Mesodermal cell (in vitro differentiated cells): Measurements from ENCODE around the gene CS.

Source experiments
- H3K27ac ChIP-seq: 2 replicates; pipeline ENCODE4 v1.7.0; 2013; ENCODE audit warnings: mild to moderate bottlenecking, low read depth, low read length, moderate library complexity; ENCODE audit not compliant: severe bottlenecking
- H3K36me3 ChIP-seq: 2 replicates; pipeline ENCODE4 v1.7.1; 2013; ENCODE audit warnings: mild to moderate bottlenecking, low read length, moderate library complexity; ENCODE audit not compliant: control insufficient read depth, insufficient read depth
- H3K4me1 ChIP-seq: one replicate; pipeline ENCODE4 v1.7.1; 2013; ENCODE audit warnings: mild to moderate bottlenecking, low read length; ENCODE audit not compliant: insufficient read depth, control insufficient read depth, poor library complexity, severe bottlenecking
- H3K4me3 ChIP-seq: 2 replicates; pipeline ENCODE4 v1.7.0; 2013; ENCODE audit warnings: low read length, control low read depth, mild to moderate bottlenecking; ENCODE audit not compliant: insufficient read depth, poor library complexity, severe bottlenecking; ENCODE audit errors: extremely low read depth
- H3K9me3 ChIP-seq: 2 replicates; pipeline ENCODE4 v1.7.1; 2013; ENCODE audit warnings: mild to moderate bottlenecking, low read length, moderate library complexity; ENCODE audit not compliant: control insufficient read depth
- WGBS, 2 experiments: methylation state at CpG; one replicate each; pipeline ENCODE4 v1.1.5; 2013; ENCODE audit warnings: missing lambda C conversion rate in 2 of 2; ENCODE audit not compliant: insufficient coverage in 2 of 2; 5-methylcytosine and 5-hydroxymethylcytosine counted together

Gene CS

DNA sequence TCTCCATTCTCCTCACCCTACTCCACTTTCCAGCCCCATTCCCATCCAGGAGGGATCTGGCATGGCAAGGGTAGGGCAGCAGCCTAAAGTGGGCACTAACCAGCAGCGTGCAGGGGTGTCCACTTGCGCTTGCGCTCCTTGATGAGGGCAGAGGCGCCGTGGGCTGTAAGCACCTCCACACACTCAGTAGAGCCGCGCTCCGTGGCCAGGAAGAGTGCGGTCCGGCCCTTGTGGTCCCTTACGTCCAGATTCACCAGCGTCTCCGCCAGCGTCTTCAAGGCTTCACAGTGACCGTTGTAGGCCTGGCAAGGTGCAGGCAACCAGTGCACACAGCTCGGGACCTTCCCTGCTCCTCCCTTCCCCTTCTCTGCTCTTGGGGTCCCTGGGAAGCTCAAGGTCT lies 52.2 kb downstream of the CS start:
- H3K36me3 ChIP-seq, result peaks cover 94% of the 10 kb centered on the region
- no peak overlapping the region for H3K27ac ChIP-seq
- no peaks in the 10 kb centered on the region for H3K4me1 ChIP-seq
- no peak overlapping the region for H3K4me3 ChIP-seq
- H3K9me3 ChIP-seq, result no peaks in the 10 kb centered on the region
- 95 to 98% methylated on average over 16 of the region's 16 CpGs for WGBS, 2 experiments

DNA sequence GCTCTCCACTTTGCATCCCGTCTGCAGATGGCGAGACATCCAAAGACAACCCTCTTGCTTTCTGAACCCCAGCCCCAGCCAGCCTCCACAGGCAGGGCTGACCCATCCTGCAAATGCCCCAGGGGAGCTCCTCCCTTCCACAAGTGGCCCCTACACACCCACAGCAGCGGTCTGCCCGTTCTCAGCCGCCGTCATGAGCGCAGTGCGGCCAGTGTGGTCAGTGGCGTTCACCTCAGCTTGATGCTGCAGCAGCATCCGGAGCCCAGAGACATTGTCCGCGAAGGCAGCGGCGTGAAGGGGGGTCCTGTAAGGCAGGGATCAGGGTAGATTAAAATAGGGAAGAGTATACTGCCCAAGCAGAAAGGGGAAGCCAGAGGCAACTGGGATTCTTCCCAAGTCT lies 55.6 kb downstream of the CS start:
- Histone ChIP-seq H3K4me1 (no peaks in the 10 kb centered on the region), H3K36me3 (peaks cover 93% of the 10 kb centered on the region), H3K27ac (no peak overlapping the region), H3K4me3 (no peak overlapping the region), H3K9me3 (no peaks in the 10 kb centered on the region)
- WGBS, 2 experiments, result 96% methylated on average over 13 to 14 of the region's 14 CpGs

DNA sequence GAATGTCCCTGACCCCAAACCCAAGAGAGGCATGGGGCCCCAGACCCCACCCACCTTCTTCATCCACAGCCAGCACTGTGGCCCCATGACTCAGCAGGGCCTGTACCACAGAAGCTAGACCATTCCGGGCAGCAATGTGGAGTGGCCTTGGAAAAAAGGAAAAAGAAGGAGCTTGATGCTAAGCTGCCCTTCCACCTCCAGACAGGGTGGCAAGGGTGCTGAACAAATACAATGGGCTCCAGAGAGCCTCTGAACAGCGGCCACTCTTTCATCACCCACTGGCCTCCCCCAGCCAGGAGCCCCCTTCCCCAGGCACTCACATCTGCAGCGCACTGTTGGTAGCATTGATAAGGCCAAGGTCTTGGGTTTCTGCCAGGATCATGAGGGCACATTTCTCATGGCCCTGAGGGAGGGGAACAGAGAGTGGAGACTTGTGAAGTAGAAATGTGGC lies 56.4 kb downstream of the CS start:
- peaks cover 90% of the 10 kb centered on the region for H3K36me3 ChIP-seq
- no peaks in the 10 kb centered on the region for H3K4me1 ChIP-seq
- no peaks in the 10 kb centered on the region for H3K9me3 ChIP-seq
- H3K27ac ChIP-seq, result no peak overlapping the region
- 93% methylated on average over 3 of the region's 3 CpGs; no CpG with 5 or more reads in 1 of the 2 experiments for WGBS, 2 experiments
- H3K4me3 ChIP-seq, result no peak overlapping the region

DNA sequence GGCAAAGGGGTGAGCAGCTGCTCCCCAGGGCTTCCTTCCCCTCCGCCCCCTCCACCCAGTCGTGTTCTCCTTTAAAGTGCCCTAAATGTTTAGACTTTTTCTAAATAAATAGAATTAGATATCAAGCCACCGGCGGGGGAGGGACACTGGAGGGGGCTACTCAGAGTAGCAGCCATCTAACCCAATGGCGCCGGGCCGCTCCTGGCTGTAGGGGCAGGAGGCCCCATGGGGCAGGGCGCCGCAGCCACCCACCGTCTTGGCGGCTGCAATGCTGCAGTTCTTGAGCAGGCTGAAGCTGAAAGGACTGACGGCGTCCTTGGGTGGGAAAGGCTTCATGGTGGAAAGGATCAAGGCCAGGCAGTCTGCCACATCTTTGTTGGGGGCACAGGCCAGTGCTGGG lies 57.1 kb downstream of the CS start:
- Histone ChIP-seq H3K9me3 (no peaks in the 10 kb centered on the region), H3K27ac (no peak overlapping the region), H3K4me1 (peaks cover under 1% of the 10 kb centered on the region), H3K36me3 (peaks cover 82% of the 10 kb centered on the region), H3K4me3 (no peak overlapping the region)
- 97 to 98% methylated on average over 9 to 10 of the region's 13 CpGs for WGBS, 2 experiments

GRCh38 chr12:56241424-56242303 lies 58.5 kb downstream of the CS start:
- H3K27ac ChIP-seq, result no peak overlapping the region
- H3K36me3 ChIP-seq, result peaks cover 79% of the 10 kb centered on the region
- no peak overlapping the region for H3K4me3 ChIP-seq
- WGBS, 2 experiments, result 94% methylated on average over 4 to 8 of the region's 9 CpGs
- no peaks in the 10 kb centered on the region for H3K9me3 ChIP-seq
- peaks cover 4% of the 10 kb centered on the region for H3K4me1 ChIP-seq

GRCh38 chr12:56237552-56237951 lies 62.6 kb downstream of the CS start:
- no peaks in the 10 kb centered on the region for H3K9me3 ChIP-seq
- H3K4me3 ChIP-seq, result no peak overlapping the region
- peaks cover 4% of the 10 kb centered on the region for H3K4me1 ChIP-seq
- no peak overlapping the region for H3K27ac ChIP-seq
- 91 to 96% methylated on average over 5 to 6 of the region's 11 CpGs for WGBS, 2 experiments
- H3K36me3 ChIP-seq, result peaks cover 43% of the 10 kb centered on the region

DNA sequence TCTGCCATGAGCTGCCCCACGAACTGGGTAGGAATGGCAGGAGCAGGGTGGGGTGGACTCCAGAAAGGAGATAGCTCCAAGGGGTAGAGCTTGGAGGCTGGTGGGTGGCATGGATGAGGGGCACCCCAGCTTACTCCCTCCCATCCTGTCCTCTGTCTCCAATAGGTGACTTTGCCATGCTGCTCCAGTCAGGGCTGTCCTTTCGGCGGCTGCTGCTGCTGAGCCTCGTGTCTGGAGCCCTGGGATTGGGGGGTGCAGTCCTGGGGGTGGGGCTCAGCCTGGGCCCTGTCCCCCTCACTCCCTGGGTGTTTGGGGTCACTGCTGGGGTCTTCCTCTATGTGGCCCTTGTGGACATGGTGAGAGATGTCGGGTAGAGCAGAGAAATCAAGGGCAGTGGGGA lies 63.1 kb downstream of the CS start:
- H3K4me3 ChIP-seq, result no peak overlapping the region
- no peaks in the 10 kb centered on the region for H3K9me3 ChIP-seq
- peaks cover 38% of the 10 kb centered on the region for H3K36me3 ChIP-seq
- WGBS, 2 experiments, result 100% methylated on average over 1 to 4 of the region's 5 CpGs
- no peak overlapping the region for H3K27ac ChIP-seq
- H3K4me1 ChIP-seq, result peaks cover 4% of the 10 kb centered on the region

- no peak overlapping the region for H3K4me3 ChIP-seq
- H3K4me1 ChIP-seq, result peaks cover 4% of the 10 kb centered on the region
- no peaks in the 10 kb centered on the region for H3K9me3 ChIP-seq
- no peak overlapping the region for H3K27ac ChIP-seq
- 97% methylated on average over 5 to 6 of the region's 6 CpGs for WGBS, 2 experiments
- H3K36me3 ChIP-seq, result peaks cover 29% of the 10 kb centered on the region
Observed at GRCh38 chr12:56236091-56236490, 64.0 kb downstream of the CS start.

DNA sequence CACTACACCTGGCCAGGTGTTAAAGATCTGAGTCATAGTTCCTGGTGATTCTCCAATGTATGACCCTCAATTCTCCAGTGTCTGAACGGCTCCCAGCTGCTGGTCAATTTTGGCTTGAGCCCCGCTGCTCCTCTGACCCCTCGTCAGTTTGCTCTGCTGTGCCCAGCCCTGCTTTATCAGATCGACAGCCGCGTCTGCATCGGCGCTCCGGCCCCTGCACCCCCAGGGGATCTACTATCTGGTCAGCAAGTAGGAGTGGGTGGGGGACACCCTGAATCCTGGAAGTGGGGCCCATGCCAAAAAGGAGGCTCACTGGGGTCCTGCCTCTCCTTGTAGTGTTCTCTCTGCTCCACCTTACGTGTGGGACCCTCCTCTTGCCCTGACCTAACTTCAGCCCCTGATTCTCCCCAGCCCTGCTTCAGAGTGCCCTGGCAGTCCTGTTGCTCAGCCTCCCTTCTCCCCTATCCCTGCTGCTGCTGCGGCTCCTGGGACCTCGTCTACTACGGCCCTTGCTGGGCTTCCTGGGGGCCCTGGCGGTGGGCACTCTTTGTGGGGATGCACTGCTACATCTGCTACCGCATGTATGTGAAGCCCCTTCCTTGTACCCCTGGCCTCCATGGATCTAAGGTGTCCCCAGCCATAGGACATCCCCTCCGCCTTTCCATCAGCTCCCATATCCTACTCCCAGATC lies 65.2 kb downstream of the CS start:
- Histone ChIP-seq H3K27ac (peak overlapping the region; percentile 5), H3K36me3 (peaks cover 19% of the 10 kb centered on the region), H3K4me3 (no peak overlapping the region), H3K9me3 (no peaks in the 10 kb centered on the region), H3K4me1 (peaks cover 4% of the 10 kb centered on the region)
- 92 to 95% methylated on average over 7 to 10 of the region's 16 CpGs for WGBS, 2 experiments

GRCh38 chr12:56231184-56231582 lies 68.9 kb downstream of the CS start:
- 93 to 95% methylated on average over 10 to 11 of the region's 11 CpGs for WGBS, 2 experiments
- H3K27ac ChIP-seq, result no peak overlapping the region
- H3K4me1 ChIP-seq, result no peaks in the 10 kb centered on the region
- H3K36me3 ChIP-seq, result no peaks in the 10 kb centered on the region
- H3K4me3 ChIP-seq, result no peak overlapping the region
- no peaks in the 10 kb centered on the region for H3K9me3 ChIP-seq
